Nephron progenitor cell (in vitro differentiated cells): Measurements from ENCODE around the gene CYTIP.

ENCODE experiments used
- DNase-seq: peaks from one replicate; pipeline ENCODE4 v3.0.0; 2021
- H3K27ac Mint-ChIP-seq: 2 replicates; pipeline ENCODE4 v1.8.0; 2021; ENCODE audit warnings: mild to moderate bottlenecking, moderate library complexity, mixed read lengths
- H3K27me3 Mint-ChIP-seq: 2 replicates; pipeline ENCODE4 v1.8.0; 2021; ENCODE audit warnings: mild to moderate bottlenecking, low read depth, mixed read lengths; ENCODE audit not compliant: poor library complexity
- H3K36me3 Mint-ChIP-seq: 2 replicates; pipeline ENCODE4 v1.8.0; 2021; ENCODE audit warnings: low read depth, mixed read lengths
- H3K4me1 Mint-ChIP-seq: 2 replicates; pipeline ENCODE4 v1.8.0; 2021; ENCODE audit warnings: mixed read lengths
- H3K4me3 Mint-ChIP-seq: 2 replicates; pipeline ENCODE4 v1.8.0; 2021; ENCODE audit warnings: mild to moderate bottlenecking, moderate library complexity, mixed read lengths
- H3K9me3 Mint-ChIP-seq: 2 replicates; pipeline ENCODE4 v1.8.0; 2021; ENCODE audit warnings: mild to moderate bottlenecking, moderate library complexity, mixed read lengths
- TF ChIP-seq, protein P1 (sequence below): fragments of 200-600 bp; sonication (generic); IDR thresholded peaks from 2 replicates; pipeline ENCODE4 v1.5.0; 2021; ENCODE audit warnings: antibody characterized with exemption

Gene CYTIP

DNA sequence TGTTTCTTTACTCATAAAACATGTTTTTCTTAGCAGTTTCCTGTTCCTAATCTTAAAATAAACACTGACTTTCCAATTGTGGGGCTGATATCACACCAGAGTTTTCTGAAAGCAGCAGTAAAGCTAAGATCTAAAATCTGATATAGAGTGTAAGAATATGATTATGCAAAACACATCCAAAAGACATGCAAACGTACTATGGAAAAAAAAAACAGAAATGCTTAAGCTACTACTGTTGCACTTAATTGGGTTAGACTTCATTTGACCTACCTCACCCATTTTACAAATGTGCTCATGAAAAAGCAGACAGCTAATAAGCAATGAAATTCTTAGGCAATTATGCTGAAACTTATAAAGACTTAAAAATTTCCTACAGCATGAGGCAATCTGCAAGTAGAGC is 10.5 kb downstream of the CYTIP start:
- DNase-seq: no peak
- TF ChIP-seq, protein P1, sequence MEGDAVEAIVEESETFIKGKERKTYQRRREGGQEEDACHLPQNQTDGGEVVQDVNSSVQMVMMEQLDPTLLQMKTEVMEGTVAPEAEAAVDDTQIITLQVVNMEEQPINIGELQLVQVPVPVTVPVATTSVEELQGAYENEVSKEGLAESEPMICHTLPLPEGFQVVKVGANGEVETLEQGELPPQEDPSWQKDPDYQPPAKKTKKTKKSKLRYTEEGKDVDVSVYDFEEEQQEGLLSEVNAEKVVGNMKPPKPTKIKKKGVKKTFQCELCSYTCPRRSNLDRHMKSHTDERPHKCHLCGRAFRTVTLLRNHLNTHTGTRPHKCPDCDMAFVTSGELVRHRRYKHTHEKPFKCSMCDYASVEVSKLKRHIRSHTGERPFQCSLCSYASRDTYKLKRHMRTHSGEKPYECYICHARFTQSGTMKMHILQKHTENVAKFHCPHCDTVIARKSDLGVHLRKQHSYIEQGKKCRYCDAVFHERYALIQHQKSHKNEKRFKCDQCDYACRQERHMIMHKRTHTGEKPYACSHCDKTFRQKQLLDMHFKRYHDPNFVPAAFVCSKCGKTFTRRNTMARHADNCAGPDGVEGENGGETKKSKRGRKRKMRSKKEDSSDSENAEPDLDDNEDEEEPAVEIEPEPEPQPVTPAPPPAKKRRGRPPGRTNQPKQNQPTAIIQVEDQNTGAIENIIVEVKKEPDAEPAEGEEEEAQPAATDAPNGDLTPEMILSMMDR: no peak
- Mint-ChIP-seq H3K4me3 (no peak overlapping the region), H3K36me3 (no peaks in the 10 kb centered on the region), H3K27me3 (no peaks in the 10 kb centered on the region), H3K4me1 (peaks cover 10% of the 10 kb centered on the region), H3K27ac (no peak overlapping the region), H3K9me3 (no peaks in the 10 kb centered on the region)

DNA sequence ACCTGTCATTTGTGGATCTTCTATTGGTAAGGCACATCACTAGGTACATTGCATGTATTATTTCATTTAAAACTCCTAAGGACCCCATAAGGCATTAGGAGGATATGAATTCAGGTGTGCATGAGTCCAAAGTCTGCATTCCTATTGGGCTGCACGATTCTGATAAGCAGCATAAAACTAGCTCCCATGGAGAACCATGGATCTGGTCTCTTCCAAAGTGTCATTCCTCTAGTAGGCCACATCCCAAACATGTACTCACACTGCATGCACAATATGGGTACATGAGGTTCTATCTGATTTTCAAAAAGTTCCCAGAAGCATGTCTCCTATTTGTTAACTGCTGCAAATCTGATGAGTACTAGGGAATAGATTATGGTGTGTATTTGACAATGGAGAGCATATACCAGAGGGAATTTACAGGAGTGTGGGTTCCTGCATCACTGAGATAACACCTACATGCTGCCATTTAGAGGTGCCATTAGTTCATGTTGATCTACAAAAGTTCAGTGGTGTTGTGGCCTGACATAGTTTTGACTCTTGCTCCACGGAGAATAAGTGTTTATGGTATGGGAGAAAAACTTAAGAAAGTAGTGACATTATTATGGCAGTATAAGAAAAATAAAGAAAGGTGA is 11.3 kb downstream of the CYTIP start:
- Mint-ChIP-seq H3K4me1 (peaks cover 10% of the 10 kb centered on the region), H3K27me3 (no peaks in the 10 kb centered on the region), H3K4me3 (no peak overlapping the region), H3K9me3 (no peaks in the 10 kb centered on the region), H3K27ac (no peak overlapping the region), H3K36me3 (no peaks in the 10 kb centered on the region)
- no peak for DNase-seq
- TF ChIP-seq, protein P1: no peak

DNA sequence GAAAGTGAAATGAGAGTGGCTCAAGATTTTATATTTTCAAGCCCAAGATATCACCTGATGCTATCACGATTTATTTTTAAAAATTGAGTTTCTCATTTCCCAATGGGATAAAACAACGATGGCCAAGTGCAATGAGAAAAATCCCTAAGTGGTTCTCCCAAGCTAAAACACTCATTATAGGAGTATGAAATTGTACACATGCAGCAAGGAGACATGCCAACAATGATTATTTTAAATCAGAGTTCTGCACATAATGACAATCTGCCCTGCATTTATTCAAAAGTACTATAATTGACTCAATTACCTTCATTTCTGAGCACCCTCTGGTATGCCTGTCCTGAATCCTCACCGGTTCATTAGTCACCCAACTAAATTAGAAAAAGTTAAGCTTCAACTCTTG is 12.7 kb downstream of the CYTIP start:
- H3K36me3 Mint-ChIP-seq: no peaks in the 10 kb centered on the region
- no peak for DNase-seq
- H3K9me3 Mint-ChIP-seq: peaks cover 9% of the 10 kb centered on the region
- no peak overlapping the region for H3K4me3 Mint-ChIP-seq
- TF ChIP-seq, protein P1: no peak
- H3K27me3 Mint-ChIP-seq: no peaks in the 10 kb centered on the region
- H3K27ac Mint-ChIP-seq: no peak overlapping the region
- H3K4me1 Mint-ChIP-seq: peaks cover 10% of the 10 kb centered on the region

DNA sequence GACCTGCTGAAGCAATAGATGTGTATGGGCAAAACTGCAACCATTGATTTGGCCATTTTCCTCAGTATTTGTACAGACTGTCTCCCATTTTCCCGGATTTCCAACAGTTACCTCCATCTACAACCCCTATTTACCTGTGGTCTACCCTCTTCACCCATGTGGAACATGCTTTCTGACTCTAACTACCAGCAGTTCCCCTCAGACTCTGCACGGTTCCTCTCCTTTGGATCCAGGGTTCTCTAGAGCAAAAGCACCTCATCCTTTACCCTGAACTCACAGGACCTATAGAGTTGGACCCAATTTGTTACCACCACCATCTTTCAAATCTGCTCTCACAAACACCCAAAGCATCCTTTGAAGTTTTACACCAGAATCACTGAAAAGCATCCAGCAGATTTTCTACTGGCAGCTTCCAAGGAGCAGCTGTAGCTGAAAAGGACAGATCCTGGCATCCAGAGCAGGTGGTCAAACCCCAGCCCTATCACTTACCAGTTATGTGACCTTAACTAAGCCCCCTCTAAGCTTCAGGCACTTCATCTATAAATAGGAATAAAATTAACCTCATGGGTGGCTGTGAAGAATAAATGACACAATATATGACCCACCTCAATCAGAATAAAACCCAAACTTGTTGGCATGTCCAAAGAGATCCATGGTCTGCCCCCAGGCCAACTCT is 15.3 kb downstream of the CYTIP start:
- H3K36me3 Mint-ChIP-seq: no peaks in the 10 kb centered on the region
- no peak overlapping the region for H3K27ac Mint-ChIP-seq
- no peak overlapping the region for H3K4me3 Mint-ChIP-seq
- H3K9me3 Mint-ChIP-seq: peaks cover 19% of the 10 kb centered on the region
- no peak for DNase-seq
- TF ChIP-seq, protein P1: no peak
- H3K4me1 Mint-ChIP-seq: peaks cover 10% of the 10 kb centered on the region
- H3K27me3 Mint-ChIP-seq: no peaks in the 10 kb centered on the region

DNA sequence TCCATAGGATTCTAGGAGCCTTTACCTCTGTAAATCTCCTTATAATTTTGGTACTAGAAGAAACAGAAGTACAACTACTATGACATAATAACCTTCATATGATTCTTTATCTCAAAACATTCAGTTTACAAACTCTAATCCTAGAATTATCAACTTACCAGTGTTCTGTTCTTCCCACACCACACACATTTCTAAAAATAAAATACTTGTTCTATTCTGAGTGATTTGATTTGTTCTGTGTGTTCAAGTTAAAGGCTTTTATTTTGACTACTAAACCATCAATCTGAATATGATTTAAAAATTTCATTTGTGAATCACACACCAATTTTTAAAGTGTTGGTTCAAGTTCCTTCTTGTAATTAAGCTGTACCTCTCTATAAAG is 16.0 kb downstream of the CYTIP start:
- H3K4me1 Mint-ChIP-seq: peaks cover 4% of the 10 kb centered on the region
- DNase-seq: no peak
- TF ChIP-seq, protein P1: no peak
- no peaks in the 10 kb centered on the region for H3K27me3 Mint-ChIP-seq
- H3K4me3 Mint-ChIP-seq: no peak overlapping the region
- H3K36me3 Mint-ChIP-seq: no peaks in the 10 kb centered on the region
- H3K27ac Mint-ChIP-seq: no peak overlapping the region
- H3K9me3 Mint-ChIP-seq: peaks cover 19% of the 10 kb centered on the region
